IMR-90 (cell line): ENCODE measurements around the gene SSH2. TPM values are rescaled to one million over a fixed set of nuclear protein-coding genes. Genes with fewer than 3 reads are reported as not detected.

Experiments used
- ATAC-seq: fragments of 200-7000 bp; cut with Tn5 transposase; 2 replicates; pipeline ENCODE4 v1.9.1; 2020; ENCODE audit warnings: low read depth, mild to moderate bottlenecking, moderate library complexity
- BruUV-seq: library from RNA; stranded (reverse); fragments of 400-500 nt; replicated peaks from 2 replicates; lab custom pipeline; 2021; lab: Mats Ljungman, UMichigan
- CTCF ChIA-PET: fragments of 300-600 bp; formaldehyde crosslinking; extraction: SDS; loops from one replicate; lab custom pipeline; 2021; ENCODE audit warnings: antibody characterized with exemption; lab: Yijun Ruan, JAX
- POLR2A ChIA-PET: fragments of 300-600 bp; sonication (Branson Sonifier 250); formaldehyde crosslinking; loops from one replicate; lab custom pipeline; 2022; ENCODE audit warnings: antibody characterized with exemption; ENCODE audit not compliant: unreplicated experiment; lab: Charles Lee
- DNase-seq: peaks from one replicate; pipeline ENCODE4 v3.0.0; 2013
- H2AFZ ChIP-seq: replicated peaks from 2 replicates; pipeline ENCODE3; 2013; ENCODE audit warnings: low read length, mild to moderate bottlenecking; ENCODE audit not compliant: poor library complexity
- H2AK5ac ChIP-seq: 2 replicates; pipeline ENCODE4 v1.6.1; 2013; ENCODE audit warnings: low read depth, low read length, inconsistent platforms
- H2AK9ac ChIP-seq: replicated peaks from 2 replicates; pipeline ENCODE3; 2013; ENCODE audit warnings: mild to moderate bottlenecking, low read depth, low read length, moderate library complexity; ENCODE audit not compliant: poor library complexity
- H2BK120ac ChIP-seq: 2 replicates; pipeline ENCODE4 v1.6.1; 2013; ENCODE audit warnings: low read depth, low read length, inconsistent platforms
- H2BK15ac ChIP-seq: 3 replicates; pipeline ENCODE4 v1.6.1; 2013; ENCODE audit warnings: low read depth, low read length, inconsistent platforms
- H2BK20ac ChIP-seq: 2 replicates; pipeline ENCODE4 v1.6.1; 2013; ENCODE audit warnings: low read depth, mild to moderate bottlenecking, inconsistent platforms, low read length, moderate library complexity
- H2BK5ac ChIP-seq: 2 replicates; pipeline ENCODE4 v1.6.1; 2013; ENCODE audit warnings: mild to moderate bottlenecking, low read depth, low read length, inconsistent platforms; ENCODE audit not compliant: poor library complexity, severe bottlenecking
- H3K14ac ChIP-seq: replicated peaks from 2 replicates; pipeline ENCODE4 v1.6.1; 2013; ENCODE audit warnings: low read depth, low read length, inconsistent platforms
- H3K18ac ChIP-seq: 2 replicates; pipeline ENCODE4 v1.6.1; 2013; ENCODE audit warnings: low read depth, low read length, control low read depth
- H3K23ac ChIP-seq: 2 replicates; pipeline ENCODE4 v1.6.1; 2013; ENCODE audit warnings: low read depth, low read length, inconsistent platforms
- H3K27ac ChIP-seq: 2 replicates; pipeline ENCODE4 v1.5.1; 2013; ENCODE audit warnings: mild to moderate bottlenecking, control low read depth, low read length; ENCODE audit not compliant: insufficient read depth
- H3K27me3 ChIP-seq: 2 replicates; pipeline ENCODE4 v1.6.1; 2013; ENCODE audit warnings: low read length; ENCODE audit not compliant: control insufficient read depth, insufficient read depth
- H3K36me3 ChIP-seq: 2 replicates; pipeline ENCODE4 v1.6.1; 2013; ENCODE audit warnings: low read length, mixed read lengths; ENCODE audit not compliant: control insufficient read depth, insufficient read depth
- H3K4ac ChIP-seq: 2 replicates; pipeline ENCODE4 v1.6.1; 2013; ENCODE audit warnings: low read depth, low read length, inconsistent platforms
- H3K4me1 ChIP-seq: 2 replicates; pipeline ENCODE4 v1.6.1; 2013; ENCODE audit warnings: low read length, mixed read lengths; ENCODE audit not compliant: control insufficient read depth, insufficient read depth
- H3K4me2 ChIP-seq: 2 replicates; pipeline ENCODE4 v1.6.1; 2013; ENCODE audit warnings: low read depth, mild to moderate bottlenecking, control low read depth, low read length, moderate library complexity
- H3K4me3 ChIP-seq: 2 replicates; pipeline ENCODE4 v1.5.1; 2013; ENCODE audit warnings: low read depth, mild to moderate bottlenecking, control low read depth, low read length, moderate library complexity; ENCODE audit not compliant: insufficient read depth
- H3K56ac ChIP-seq: 2 replicates; pipeline ENCODE4 v1.6.1; 2013; ENCODE audit warnings: low read length, inconsistent platforms; ENCODE audit not compliant: insufficient read depth; ENCODE audit errors: extremely low read depth
- H3K79me1 ChIP-seq, 2 experiments: 2 replicates each; pipeline ENCODE4 v1.6.1; 2013; ENCODE audit warnings: low read length in 2 of 2, inconsistent platforms in 1 of 2, low read depth in 1 of 2
- H3K9ac ChIP-seq: 2 replicates; pipeline ENCODE4 v1.6.1; 2013; ENCODE audit warnings: low read depth, low read length, control low read depth
- H3K9me1 ChIP-seq: 2 replicates; pipeline ENCODE4 v1.6.1; 2013; ENCODE audit warnings: low read length, inconsistent platforms; ENCODE audit not compliant: insufficient read depth
- H3K9me3 ChIP-seq: 2 replicates; pipeline ENCODE4 v1.6.1; 2013; ENCODE audit warnings: low read length; ENCODE audit not compliant: control insufficient read depth, insufficient read depth
- H4K20me1 ChIP-seq: 2 replicates; pipeline ENCODE4 v1.6.1; 2013; ENCODE audit warnings: low read length, inconsistent platforms; ENCODE audit not compliant: insufficient read depth
- H4K5ac ChIP-seq: 2 replicates; pipeline ENCODE4 v1.6.1; 2013; ENCODE audit warnings: mild to moderate bottlenecking, low read depth, low read length, control low read depth
- H4K8ac ChIP-seq, 2 experiments: 2 replicates each; pipeline ENCODE4 v1.6.1; 2013; ENCODE audit warnings: low read depth in 2 of 2, low read length in 2 of 2, control low read depth in 1 of 2, inconsistent platforms in 1 of 2
- H4K91ac ChIP-seq: 2 replicates; pipeline ENCODE4 v1.6.1; 2013; ENCODE audit warnings: low read depth, low read length, inconsistent platforms; ENCODE audit not compliant: insufficient read depth
- CEBPB ChIP-seq: IDR thresholded peaks from 2 replicates; pipeline ENCODE4 v1.6.1; 2012; ENCODE audit warnings: low read depth, low read length, improper control_type of control experiment
- FOS ChIP-seq: fragments of 150-350 bp; IDR thresholded peaks from 2 replicates; pipeline ENCODE4 v1.6.1; 2016; ENCODE audit warnings: low read depth, low read length
- WGBS, 2 experiments: methylation state at CpG; one replicate each; pipeline versions ENCODE4 v1.1.5 to v1.1.7; 2013; ENCODE audit warnings: missing lambda C conversion rate in 2 of 2; ENCODE audit not compliant: insufficient read length in 1 of 2; ENCODE audit errors: extremely low coverage in 2 of 2; 5-methylcytosine and 5-hydroxymethylcytosine counted together
- dilution Hi-C: fragments of 300-500 bp; cut with HindIII; formaldehyde crosslinking; loops from one replicate; pipeline ENCODE4 v1.14.3; 2018; ENCODE audit warnings: low sequenced_read_pairs; ENCODE audit not compliant: unreplicated experiment
- in situ Hi-C: fragments of 300-500 bp; cut with MboI; formaldehyde crosslinking; loops from 3 replicates; pipeline ENCODE4 v1.14.3; 2019; ENCODE audit warnings: low sequenced_read_pairs, inconsistent platforms, mixed read lengths
- intact Hi-C: fragments of 100-400 bp; cut with micrococcal nuclease; formaldehyde crosslinking; loops from 2 replicates; pipeline ENCODE4 v1.10.0; 2022
- polyA plus RNA-seq, 3 experiments: library from polyadenylated mRNA; depleted of rRNA; stranded (reverse); fragments of >200 nt; gene quantifications; 2 replicates each; pipeline ENCODE4 v1.2.3, GENCODE V29; 2012; ENCODE audit warnings: low replicate concordance in 1 of 3
- total RNA-seq: library from RNA; depleted of rRNA; stranded (reverse); fragments of >200 nt; gene quantifications from 2 replicates; pipeline ENCODE4 v1.2.3, GENCODE V29; 2012

The SSH2 gene
- total and polyA plus RNA-seq, 2 of the 4 experiments (the other 2 are of a cell fraction): 9.3 TPM

DNA sequence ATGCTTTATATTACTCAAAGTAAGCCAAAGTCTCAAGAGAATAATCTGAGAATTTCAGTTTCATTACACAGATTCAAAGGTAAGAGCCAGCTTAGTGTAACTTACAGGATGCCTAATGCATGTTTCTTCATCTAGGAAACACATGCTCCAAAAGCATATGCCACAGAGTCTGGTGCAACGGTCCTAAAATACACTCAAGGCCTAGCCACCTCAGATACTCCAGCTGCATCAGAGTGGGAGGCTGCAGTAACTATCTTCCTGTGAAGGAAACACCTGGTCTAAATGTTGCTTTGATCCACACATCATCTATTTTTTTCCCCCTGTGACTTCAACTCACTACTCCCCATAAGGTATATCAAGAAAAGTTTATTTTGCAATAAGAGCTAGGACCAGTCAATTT, 255.7 kb downstream of the SSH2 start:
- no peak overlapping the region for H2BK20ac ChIP-seq
- no CpG with 5 or more reads among the region's 1 CpG for WGBS, 2 experiments
- intact Hi-C loops: no loop called here

More for the DNA sequence above, 255.7 kb downstream of the SSH2 start:
- H2AFZ ChIP-seq: no peak overlapping the region
- no peak overlapping the region for H2AK9ac ChIP-seq
- no peak overlapping the region for H3K27ac ChIP-seq
- no peak overlapping the region for H3K18ac ChIP-seq
- H2BK5ac ChIP-seq: no peak overlapping the region
- H3K4ac ChIP-seq: no peak overlapping the region
- no peak overlapping the region for H2BK120ac ChIP-seq
- no TSS peak for BruUV-seq
- POLR2A ChIA-PET: no interaction called here
- no peak overlapping the region for H3K14ac ChIP-seq
- no peaks in the 10 kb centered on the region for H3K27me3 ChIP-seq
- no peak for TF ChIP-seq CEBPB
- no peak for TF ChIP-seq FOS
- H3K79me1 ChIP-seq: no peaks in the 10 kb centered on the region; a peak in 2 of 4 replicates
- peaks cover 2% of the 10 kb centered on the region; the same call in 1 of the 2 replicates for H3K4me1 ChIP-seq
- no peak overlapping the region for H4K91ac ChIP-seq
- DNase-seq: no peak
- no peak overlapping the region for H3K56ac ChIP-seq
- no peak for ATAC-seq
- H3K9me3 ChIP-seq: no peaks in the 10 kb centered on the region
- H3K4me2 ChIP-seq: no peak overlapping the region
- no peaks in the 10 kb centered on the region for H3K9me1 ChIP-seq
- H2BK15ac ChIP-seq: no peak overlapping the region
- H4K5ac ChIP-seq: no peak overlapping the region
- CTCF ChIA-PET: interaction anchor here (0.7 kb wide), 1 partner anchor 26 kb away, joined by 3 read pairs; no protein-coding TSS in a partner anchor
- H3K9ac ChIP-seq: no peak overlapping the region
- in situ Hi-C loops (no loop called here), dilution Hi-C loops (no loop called here)
- H2AK5ac ChIP-seq: no peak overlapping the region
- no peaks in the 10 kb centered on the region for H4K20me1 ChIP-seq
- H3K23ac ChIP-seq: no peak overlapping the region
- H4K8ac ChIP-seq: no peak overlapping the region
- peaks cover 8% of the 10 kb centered on the region for H3K36me3 ChIP-seq
- H3K4me3 ChIP-seq: no peak overlapping the region
